ENCODE data around the gene NCOR1.

- TF ChIP-seq CTCF (conservative IDR thresholded peaks at IDR 0.05; ENCODE audit: low read length) (no peak), EZH2phosphoT487 (IDR thresholded peaks at IDR 0.05; ENCODE audit: borderline replicate concordance, low read depth, low read length) (no peak)
Observed at GRCh38 chr17:16044487-16044886, 170.8 kb downstream of the NCOR1 start.

Data from OCI-LY7 (cell line).